HG03571 (cell line): ENCODE results near the gene IGIP.
A peak's percentile ranks its signal among the peaks of the same experiment; 100 is the strongest.

Source experiments
- ATAC-seq: cut with Tn5 transposase; IDR thresholded peaks from one replicate; pipeline ENCODE4 v1.9.1; 2021; ENCODE audit not compliant: unreplicated experiment

IGIP gene

DNA sequence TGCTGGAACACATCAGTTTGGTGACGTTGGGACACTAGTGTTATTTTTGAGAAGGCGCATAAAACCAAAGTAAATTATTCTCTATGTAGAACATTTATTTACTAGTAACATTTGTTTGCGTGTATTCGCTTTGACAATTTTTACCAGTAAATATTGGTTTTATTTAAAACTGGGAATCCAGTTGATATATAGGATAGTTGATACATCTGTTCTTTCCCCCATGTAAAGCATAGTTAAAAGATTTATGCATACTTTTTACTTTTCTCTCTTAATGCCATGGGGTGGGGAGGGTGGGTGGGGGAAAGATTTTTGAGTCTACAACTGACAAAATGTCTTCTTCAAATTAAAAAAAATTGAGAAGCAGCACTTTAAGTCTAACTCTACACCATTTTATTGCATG lies at the start of gene IGIP:
TSS of gene IGIP (plus strand) at position 301 of the 400 bp plus-strand sequence. CDS start 2,540 bp downstream, outside the sequence.
- ATAC-seq, result no peak

DNA sequence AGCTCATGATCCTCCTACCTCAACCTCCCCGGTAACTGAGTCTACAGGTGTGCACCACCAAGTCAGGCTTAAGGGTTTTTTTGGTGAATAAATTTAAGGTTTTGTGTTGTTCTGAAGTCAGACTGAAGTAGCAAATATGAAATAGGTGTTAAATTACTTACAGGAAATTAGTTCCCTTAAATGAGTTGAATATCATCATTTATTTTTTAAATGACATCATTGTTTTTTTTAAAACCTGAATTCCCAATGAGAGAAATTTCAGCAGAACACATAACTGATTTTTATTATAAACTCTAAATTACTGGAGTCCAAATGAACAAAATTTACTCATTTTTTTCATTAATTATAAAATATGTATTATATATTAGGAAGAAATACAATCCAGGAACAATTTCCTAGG lies 49.6 kb upstream of the IGIP start:
- ATAC-seq, result no peak

DNA sequence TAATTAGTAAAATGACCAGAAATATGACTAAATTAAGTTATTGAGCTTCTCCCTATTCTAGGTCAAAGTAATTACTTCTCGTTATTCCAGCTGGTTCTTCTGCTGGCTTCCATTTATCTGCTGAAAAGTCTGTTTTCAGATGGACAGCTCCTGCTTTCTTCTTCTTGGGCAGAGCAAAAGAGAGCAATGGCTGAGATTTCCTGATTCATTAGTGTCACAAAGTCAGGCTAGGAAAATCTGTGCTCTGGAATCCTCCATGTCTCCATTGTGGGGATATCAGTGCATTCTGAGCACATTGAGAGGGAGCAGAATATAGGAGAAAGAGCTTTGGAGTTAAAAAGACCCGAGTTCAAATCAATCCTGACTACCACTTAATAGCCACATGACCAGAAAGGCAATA lies 48.9 kb upstream of the IGIP start:
- ATAC-seq, result no peak

DNA sequence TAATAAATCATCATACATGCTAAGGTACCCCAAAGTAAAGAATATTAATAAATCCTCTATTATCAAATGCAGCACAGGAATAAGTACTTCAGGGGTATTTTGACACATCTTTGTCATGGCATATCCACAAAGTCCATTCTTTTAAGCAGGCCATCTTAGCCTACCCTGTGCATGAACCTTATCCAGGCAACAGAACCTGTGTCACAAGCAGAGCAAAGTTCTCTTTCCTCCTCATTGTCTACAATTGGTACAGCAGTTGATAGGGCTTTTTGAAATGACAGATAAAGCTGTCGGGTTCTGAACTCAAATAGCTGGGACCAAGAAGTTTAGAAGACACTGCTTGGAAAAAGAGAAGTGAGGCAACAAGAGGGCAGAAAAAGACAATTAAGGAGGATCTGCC lies 42.6 kb upstream of the IGIP start:
- no peak for ATAC-seq

DNA sequence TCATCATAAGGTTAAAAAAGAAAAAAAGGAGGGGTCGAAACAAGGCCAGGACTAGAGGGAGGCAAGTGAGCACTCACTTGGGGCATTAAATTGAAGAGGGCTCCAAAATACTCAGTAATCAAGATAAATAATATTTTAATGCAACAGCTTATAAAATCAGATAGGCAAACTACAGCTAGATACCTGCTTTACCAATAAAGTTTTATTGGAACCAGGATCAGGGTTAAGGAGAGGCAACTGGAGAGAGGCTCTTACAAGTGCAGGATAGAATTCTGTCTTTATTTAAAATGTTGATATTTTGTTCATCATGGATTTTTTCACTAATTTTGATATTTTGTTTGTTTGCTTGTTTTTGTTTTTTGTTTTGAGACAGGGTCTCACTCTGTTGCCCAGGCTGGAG lies 42.1 kb upstream of the IGIP start:
- ATAC-seq, result no peak

DNA sequence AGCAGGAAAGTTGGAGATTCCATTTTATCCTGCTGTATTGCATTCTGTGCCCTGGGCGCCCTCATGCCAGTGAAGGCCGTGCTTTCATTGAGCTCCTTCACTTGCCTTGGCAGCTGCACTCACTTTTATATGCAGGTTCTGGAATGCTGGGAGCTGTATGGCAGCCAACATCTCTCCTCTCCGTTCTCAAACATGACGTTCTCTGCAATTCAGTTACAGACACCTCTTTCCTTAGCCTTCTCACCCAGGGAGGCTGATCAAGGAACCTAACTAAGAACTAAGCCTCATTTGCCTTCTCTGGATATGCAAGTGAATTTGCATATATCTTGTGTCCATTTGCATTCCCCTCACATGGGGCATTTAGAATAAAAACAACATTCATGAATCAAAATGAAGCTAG lies 41.2 kb upstream of the IGIP start:
- ATAC-seq, result no peak

DNA sequence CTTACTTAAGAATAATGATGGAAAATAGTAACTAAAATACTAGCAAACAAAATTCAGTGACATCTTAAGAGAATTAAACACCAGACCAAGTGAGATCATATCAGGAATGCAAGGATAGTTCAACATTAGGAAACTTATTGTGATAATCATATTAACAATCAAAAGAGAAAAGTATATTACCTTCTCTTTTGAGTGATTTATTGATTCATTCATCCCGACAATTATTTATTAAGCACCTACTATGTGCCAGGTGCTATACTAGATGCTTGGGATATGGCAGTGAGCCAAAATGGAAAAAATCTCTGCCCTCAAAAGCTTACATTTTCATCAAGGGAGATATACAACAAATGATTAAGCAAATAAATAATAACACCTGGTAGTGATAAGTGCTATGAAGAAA lies 35.5 kb upstream of the IGIP start:
- ATAC-seq, result no peak

DNA sequence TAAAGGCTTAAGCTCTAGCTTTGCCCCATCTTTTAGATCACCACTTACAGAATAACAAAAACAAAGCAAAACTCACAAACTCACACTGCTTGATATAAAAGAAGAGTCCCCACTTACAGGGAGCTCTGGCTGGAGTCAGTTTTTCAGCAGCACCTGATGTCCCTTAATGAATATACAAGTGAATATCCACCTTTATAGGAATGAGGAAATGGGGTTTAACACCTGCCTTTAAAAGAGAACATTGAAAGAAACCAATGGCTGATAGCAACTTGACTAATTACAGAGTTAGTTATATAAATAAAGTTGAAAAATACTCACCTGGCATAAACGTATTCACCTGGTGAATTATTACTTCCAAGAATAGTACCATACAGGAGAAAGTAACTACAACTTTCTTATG lies 32.6 kb upstream of the IGIP start:
- no peak for ATAC-seq

DNA sequence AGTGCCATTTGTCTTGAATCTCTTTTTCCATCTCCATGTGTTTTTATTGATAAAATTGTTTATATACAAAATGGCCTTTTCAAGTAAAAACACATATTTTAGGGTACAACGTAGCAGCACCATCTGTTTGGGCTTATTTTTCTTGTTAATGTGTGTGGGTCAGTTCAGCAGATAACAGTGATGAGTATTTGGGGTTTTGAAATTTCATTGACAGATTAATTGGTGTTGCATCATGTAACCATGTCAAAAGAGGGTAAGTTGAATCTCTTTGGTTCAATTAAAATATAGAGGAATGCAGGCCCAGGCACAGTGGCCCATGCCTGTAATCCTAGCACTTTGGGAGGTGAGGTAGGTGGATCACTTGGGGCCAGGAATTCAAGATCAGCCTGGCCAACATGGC lies 31.9 kb upstream of the IGIP start:
- no peak for ATAC-seq

DNA sequence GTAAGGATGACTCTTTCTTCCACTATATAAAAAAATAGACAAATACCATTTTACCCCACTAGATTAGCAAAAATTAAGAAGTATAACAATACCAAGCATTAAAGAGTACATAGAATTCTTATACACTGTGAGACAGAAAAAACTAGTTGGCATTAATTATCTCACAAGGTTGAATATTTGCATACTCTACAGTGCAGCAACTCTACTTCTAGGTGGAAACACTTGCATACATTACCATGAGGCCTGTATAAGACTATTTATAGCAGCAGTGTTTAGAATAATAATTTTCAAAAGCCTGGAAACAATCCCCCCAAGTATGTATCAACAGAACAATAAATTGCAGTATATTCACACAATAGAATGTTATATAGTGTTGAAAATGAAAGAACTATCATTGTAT lies 30.8 kb upstream of the IGIP start:
- no peak for ATAC-seq

DNA sequence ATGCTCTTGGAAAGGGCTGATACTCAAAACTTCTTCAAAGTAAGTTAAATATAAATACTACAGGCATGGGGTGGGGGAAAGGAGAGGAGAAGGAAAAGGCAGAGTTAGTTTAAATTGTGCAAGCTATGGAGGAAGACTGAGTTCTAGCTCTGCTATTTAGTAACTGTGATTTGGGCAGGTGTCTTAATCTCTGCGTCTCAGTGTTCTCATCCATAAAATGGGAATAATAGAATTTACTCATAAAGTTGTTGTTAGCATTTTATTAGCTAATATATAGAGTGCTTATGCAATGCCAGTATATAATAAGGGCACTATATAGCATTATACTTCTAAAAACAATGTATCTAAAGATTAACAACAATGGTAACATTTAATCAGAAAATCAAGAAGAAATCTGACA lies 24.6 kb upstream of the IGIP start:
- ATAC-seq, result no peak

DNA sequence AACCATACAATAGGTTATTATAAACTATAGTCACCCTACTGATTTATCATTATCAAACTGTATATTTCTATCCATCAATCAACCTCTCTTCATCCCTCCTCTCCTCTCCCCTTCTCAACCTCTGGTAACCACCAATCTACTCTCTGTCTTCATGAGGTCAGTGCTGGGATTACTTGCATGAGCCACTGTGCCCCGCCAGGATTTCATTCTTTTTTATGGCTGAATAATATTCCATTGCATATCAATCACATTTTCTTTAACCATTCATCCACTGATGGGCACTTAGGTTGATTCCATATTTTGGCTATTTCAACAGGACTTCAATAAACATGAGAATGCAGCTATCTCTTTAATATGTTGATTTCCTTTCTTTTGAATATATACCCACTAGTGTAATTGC lies 22.6 kb upstream of the IGIP start:
- no peak for ATAC-seq

DNA sequence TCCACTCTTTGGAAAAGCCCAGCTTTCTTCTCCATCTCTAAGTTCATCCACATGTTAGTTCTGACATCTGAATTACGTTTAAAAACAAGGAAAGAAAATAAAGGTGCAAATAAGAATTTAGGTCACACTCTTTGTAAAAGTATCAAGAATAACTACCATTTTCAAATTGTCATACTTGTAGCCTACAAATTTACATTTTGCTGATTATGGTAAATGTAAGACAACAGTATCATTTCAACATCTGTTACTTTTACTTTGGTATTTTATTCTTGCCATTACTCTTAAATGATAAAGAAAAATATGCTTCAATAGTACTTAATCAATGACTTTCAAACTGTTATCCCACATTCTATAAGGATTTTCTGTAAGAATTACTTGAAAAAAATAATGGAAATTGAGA lies 21.6 kb upstream of the IGIP start:
- no peak for ATAC-seq

DNA sequence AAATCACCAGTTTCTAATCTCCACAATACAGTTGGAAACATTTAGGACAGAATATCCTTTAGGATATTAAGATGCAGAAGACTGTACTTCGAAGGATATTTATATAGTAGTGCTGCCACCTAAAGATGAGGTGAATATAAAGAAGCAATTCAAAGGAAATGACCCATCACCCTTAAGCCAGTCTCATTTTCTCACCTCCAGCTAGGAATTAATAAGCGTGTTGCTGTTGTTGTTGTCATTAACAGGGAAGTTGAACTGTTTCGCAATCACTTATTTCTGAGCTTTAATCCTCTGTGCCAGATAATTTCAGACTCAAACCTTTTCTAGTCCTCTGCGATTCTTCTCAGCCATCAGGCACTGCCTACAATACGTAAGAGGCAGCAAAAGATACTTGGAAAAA lies 19.6 kb upstream of the IGIP start:
- no peak for ATAC-seq

DNA sequence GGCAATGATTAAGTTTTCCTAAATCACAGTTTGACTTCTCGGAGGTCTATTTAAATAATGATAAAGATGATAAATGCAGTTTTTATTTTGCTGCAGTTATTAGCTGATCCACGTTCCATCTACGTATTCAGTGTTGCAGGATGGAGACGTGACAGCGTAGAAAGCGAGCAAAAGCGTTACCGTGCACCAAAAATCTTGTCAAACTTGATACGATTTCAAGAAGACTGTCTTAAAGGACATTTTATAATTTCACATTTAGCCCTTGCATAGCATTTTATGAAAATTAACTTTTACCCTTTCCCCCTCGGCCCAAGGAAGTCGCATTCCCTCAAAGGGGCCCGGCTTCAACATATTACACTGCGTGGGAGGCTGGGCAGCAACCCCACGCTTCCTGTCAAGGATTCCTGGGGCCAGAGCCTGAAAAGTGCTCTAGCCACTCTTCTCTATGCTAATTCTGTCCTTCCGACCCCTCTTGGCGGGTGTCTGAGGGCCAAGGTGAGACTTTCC lies 18.9 kb upstream of the IGIP start:
- ATAC-seq, result no peak

DNA sequence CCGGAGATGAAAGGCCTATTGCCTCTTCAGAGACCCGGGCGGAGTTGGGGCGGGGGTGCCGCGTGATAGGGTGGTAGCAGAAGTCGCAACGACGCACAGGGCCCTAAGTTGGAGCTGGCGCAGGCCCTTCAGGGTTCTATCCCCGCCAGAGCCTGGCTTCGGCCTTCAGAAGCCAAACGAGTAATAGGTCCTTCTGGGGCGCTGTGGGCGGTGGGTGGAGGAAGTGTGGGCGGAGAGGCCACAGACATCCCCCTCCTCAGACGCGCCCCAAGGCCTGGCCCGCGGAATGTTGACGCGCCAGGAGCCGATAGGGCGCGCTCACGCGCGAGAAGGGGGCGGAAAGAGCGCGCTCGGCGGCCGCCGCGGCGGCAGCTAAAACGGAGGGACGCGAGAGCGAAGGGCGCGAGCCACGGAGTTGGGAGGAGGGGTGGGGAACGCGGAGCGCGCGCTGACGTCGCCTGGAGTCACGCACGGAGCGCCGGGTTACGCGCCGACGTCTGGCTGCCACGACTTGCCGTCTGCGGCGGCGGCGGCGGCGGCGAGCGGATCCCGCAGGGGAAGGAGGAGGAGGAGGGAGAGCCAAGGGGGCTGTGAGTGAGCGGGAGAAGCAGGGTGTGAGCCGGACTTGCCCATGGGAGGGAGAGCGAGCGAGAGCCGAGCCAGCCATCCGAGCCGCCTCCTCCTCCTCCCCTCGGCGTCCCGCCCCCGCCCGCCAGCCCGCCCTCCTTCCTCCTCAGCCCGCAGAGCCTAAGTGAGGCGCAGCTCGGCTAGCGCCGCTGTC lies 18.2 kb upstream of the IGIP start:
- peak; percentile 88 for ATAC-seq

DNA sequence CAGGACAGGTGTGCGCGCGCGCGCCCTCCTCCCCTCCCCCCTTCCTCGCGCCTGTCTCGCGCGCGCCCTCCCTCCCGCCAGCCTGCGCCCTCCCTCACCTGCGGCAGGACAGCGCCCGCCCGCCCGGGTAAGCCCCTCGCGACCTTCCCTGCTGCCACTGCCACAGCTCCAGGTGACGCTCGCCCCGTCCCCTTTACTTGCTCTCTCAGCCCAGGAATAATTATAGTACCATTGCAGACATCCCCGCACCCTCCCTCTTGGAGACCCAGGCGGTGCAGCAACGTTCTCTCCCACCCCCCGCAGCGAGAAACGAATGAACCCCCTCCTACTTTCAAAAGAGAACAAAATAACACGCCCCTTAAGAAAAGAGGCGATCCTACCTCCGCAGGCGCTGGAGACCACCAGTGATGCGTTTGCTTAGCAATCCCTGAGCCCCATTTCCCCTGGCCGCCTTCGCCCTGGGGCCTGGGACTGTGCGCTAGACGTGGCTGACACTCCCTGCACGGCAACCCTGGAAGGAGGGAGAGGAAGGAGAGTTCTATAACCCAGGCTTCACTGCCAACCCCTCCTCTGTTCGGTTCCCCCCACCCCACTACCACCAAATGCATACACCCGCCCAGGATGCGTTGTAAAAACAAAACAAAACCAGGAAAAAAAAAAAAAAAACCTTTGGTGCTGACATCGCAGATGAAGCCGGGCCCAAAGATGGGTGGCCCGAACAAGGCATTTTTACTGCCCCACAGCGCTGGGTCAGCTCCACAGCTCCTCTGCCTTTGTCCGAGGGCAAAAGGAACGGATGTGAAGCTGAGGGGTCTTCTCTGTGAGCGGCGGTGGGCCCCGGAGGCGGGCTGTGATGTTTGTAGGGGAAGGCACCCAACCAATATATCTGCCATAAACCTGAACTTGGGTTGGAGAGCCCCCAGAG lies 17.4 kb upstream of the IGIP start:
- no peak for ATAC-seq

DNA sequence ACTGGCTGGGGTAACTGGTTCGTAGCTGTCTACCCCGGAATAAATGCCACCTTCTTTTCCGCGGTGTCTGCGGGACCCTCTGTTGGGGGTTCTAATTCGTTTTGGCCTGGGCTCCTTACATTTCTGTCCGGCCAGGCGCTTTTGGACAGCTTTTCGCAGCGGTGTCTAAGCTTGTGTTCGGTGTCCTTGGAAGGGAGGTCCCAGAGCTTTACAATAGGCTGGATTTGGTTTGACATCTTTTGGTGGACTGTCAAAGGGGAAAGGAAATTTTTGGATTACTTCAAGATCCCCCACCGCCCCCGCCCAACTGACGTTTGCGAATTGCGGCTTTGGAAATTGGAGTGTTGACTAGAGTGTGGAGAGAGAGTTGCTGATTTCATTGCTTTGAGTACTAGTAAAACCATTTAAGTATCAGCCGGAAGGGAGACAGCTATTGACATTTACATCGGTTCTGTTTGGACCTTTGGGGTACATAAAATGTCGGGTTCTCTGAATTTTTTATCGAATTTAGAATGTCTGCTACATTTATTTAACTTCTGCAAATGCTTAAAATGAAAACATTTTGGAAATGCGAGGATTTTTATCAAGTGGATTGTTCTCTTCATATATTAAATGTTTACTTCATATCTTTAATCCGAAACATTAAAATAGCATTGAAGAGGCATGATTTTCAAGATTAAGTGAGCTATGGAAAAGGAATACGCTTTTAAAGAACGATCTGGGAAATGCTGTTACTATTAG lies 16.5 kb upstream of the IGIP start:
- no peak for ATAC-seq

DNA sequence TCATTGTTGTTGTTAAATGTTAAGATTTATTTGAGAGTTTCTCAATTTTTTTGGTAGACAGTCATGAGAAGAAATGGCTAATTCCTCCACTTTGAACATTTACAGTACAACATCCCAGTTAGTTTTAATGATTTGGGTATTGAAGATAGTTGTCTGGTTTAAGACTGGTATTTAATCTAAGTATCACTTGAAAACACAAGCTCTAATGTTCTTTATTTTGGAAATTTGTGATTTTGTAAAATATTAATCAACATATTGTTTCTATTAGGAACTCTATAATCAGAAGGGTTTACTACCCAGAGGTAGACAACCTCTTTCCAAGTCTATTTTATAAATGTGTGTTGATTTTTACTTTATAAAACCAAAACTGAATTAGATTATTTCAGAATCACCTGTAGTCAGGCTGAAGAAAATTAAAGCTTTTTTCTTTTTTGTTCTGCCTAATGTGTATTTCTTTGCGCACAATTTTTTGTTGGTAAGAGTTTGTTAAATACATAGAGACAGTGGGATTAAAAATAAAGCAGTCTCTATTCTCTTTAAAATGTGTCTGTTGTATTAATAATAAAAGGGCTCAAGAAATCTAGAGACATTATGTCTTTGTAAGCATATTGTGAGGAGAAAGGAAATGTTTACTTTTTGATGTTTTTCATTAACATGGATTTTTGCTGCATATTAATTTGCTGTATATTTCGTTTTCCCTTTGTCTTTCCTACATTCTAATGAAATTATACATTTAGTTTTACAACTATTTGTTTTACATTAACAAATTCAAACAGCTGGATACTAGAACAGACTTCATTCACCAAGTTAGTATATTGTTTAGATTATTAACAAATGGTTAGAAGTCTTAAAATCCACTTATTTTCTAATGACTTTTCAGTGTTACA lies 15.7 kb upstream of the IGIP start:
- no peak for ATAC-seq

DNA sequence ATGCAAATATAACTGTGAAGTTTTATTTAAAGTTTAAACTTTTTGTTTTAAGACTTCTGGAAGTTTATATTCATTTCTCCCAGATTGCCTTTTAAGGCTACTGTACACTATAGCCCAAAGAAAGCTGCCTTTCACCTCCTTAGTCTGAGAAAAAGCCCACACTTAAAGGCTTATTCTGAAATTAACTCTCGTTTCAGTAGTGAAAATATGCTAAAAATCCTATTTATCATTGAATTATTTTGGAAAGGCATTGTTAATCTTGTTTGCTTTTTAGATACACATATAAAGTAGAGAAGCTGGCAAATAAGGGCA lies 15.1 kb upstream of the IGIP start:
- no peak for ATAC-seq
